Stimulated activated CD4-positive, alpha-beta T cell treated with anti-CD3 and anti-CD28 coated beads, Interleukin-1b, Interleukin-23, amount 100 ng/mL, for 24 hours (primary cell): ENCODE measurements around the gene TCF15.

ENCODE experiments used
- DNase-seq, 4 experiments: peaks; one replicate each; pipeline ENCODE4 v3.0.0-alpha.2; 2020; ENCODE audit warnings: low read depth in 4 of 4, low spot score in 1 of 4

The TCF15 gene

DNA sequence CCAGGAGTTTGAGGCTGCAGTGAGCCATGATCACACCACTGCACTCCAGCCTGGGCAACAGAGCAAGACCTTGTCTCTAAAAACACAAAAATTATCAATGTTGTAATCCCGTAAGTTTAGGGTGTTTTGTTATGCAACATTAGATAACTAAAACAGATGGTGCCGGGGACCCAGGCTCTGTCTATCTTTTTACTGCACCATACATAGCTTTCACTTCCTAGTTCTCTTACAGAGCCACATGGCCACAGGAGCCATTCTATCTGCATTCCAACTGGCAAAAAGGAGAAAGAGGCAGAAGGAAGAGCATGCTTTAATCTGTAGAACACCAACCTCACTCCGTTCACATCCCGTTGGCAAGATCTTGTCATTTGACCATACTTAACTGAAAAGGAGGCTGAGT lies 5.4 kb upstream of the TCF15 start:
- DNase-seq: no peak

DNA sequence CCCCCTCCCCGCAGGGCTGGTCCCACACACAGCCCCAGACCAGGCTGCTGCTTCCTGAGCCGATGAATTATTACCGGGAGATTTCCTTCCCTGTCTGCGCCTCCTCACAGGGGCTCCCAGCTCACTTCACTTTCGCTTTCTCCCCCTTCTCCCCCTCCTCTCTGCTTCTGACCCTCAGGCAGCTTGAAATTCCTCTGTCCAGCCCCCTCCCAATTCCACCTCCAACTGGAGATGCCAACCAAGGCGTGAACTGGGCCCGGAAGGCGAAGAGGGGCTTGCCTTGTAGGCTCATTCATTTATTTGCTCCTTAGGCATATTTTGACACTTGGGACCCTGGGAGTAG lies 1.7 kb upstream of the TCF15 start:
- no peak for DNase-seq

GRCh38 chr20:611047-611842 lies 1.1 kb upstream of the TCF15 start:
- no peak for DNase-seq

GRCh38 chr20:609371-609964 lies 641 bp downstream of the TCF15 start:
- no peak for DNase-seq

DNA sequence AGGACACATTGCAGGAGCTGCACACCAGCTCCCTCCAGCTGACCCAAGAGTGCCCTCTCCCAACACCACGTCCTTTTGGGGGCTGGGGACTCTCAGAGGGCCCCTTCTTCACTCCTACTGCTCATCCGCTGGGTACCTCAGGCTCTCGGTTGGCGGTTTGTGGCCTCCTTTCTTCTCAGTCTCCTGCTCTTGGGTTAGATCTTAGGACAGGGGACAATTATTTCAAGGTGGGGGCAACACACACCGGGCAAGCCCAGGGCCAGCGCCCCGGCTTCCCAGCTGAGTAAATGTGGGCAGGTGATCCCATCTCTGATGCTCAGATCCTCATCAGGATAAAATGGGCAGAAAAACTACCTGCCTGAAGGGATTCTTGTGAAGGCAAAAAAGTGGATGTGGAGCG lies 1.1 kb downstream of the TCF15 start:
- DNase-seq: no peak

GRCh38 chr20:607476-607875 lies 2.6 kb downstream of the TCF15 start:
- DNase-seq: no peak

DNA sequence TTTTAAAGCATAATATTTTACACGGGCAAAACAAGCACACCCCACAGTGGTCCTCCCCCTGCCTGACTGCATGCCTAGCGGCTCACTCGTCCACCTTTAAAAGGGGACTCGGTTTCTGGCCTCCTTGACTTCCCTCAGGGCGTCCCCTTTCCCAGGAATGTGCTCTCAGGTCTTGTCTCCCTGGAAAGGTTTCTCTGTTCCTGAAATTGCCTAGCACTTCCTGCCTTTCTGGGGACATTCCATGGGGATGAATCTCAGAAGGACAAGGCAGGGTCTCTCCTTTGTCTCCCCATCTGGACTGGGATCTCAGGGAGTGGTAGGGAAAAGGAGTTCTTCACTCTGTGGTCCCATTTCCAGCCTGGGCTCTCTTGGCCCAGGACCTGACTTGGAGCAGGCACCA lies 4.9 kb downstream of the TCF15 start:
- DNase-seq: no peak

GRCh38 chr20:603116-603640 lies 6.9 kb downstream of the TCF15 start:
- no peak for DNase-seq

- no peak for DNase-seq
Observed at GRCh38 chr20:602111-602970, 7.8 kb downstream of the TCF15 start.

- no peak for DNase-seq
Observed at GRCh38 chr20:600736-601135, 9.4 kb downstream of the TCF15 start.

DNA sequence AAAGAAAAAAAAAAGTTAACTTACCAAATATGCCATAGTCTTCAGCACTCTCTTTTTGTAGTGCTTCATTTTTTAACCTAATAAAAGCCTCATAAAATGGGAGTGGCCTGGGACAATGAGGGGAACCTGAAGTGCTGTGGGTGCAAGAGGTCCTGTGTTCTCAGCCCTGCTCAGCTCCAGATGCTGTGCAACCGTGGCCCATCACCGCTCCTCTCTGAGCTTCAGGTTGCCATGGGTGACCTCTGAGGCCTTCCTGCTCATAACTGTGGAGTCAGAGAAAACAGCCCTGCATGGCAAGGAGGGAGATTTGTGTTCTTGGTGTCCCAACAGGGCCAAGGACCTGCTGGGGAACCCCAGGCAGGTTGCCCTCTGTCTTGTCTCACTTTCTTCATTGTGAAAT lies 10.0 kb downstream of the TCF15 start:
- no peak for DNase-seq

GRCh38 chr20:598133-598850 lies 11.8 kb downstream of the TCF15 start:
- DNase-seq: no peak

- no peak for DNase-seq
Observed at GRCh38 chr20:597560-597959, 12.5 kb downstream of the TCF15 start.

DNA sequence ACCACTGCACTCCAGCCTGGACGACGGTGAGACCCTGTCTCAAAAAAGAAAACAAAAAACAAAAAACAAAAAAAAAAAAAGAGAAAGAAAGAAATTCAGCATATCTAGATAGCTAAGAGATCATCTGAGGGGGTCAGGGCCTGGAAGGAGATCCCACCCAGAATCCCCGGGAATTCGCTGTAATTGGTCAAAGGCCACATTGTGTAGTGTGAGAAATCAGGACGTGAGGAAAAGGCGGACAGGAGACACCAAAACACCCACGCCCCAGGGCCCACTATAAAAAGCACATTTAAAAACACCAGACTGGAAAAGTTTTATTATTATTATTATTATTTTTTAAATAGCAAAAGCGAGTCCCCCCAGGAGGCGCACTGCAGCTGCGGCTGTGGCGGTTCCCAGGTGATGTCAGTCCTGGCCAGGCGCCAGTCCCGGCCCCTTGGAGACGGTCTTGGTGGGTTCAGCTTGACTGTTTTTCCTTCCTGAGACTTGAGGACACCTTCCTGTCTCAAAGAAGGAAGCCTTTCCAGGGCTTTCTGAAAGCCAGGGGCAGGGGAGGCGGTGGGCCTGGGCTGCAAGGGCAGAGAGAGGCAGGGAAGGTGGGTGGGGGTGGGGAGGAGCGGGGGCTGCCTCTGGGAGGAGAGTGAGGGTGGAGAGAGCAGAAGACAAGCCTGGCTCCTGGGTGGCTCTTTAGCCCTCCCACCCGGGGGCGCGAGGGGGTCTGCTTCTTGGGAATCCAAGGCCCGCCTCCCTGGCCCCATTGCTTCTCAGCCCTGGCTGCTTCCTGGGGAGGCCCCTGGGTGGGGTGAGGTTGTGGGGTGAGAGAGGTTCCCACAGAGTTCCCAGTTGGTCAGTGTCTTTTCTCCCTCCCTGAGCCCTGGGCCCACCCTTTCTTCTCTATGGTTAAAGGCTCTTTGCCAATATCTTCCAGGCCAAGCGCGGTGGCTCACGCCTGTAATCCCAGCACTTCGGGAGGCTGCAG lies 14.5 kb downstream of the TCF15 start:
- DNase-seq: no peak

- DNase-seq: no peak
Observed at GRCh38 chr20:592506-592905, 17.6 kb downstream of the TCF15 start.

- no peak for DNase-seq
Observed at GRCh38 chr20:591941-592340, 18.2 kb downstream of the TCF15 start.

DNA sequence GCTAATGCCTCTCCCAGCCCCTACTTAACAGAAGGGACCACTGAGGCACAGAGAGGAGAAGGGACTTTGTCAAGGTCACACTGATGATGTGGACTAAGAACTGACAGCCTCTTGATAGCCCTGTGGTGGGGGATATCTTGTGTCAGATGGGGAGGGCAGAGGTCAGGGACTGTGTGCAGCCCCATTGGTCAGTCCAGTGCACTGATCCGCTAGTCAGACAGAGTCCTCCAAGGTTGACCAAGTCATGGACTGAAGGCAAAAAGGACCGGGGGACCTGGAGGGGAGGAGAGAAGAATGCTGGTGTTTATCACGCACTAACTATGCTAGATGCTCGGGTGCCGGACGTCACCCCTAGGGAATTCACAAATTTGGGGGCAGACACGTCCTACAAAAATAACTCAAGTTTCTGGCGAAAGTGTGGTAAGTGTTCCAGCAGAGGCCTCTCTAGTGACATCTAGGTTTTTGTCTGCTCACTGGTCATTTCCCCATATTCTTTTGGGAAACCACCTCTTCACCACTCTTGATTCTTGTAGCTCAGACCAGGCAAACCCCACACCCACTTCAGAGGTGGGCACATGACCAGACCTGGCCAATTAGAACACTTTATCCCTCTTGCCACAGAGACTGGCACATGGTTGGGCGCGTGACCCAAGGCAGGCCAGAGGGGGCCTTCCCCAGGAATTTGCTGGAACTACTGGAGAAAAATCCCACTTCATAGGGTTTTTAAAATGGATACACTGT lies 21.0 kb downstream of the TCF15 start:
- no peak for DNase-seq

DNA sequence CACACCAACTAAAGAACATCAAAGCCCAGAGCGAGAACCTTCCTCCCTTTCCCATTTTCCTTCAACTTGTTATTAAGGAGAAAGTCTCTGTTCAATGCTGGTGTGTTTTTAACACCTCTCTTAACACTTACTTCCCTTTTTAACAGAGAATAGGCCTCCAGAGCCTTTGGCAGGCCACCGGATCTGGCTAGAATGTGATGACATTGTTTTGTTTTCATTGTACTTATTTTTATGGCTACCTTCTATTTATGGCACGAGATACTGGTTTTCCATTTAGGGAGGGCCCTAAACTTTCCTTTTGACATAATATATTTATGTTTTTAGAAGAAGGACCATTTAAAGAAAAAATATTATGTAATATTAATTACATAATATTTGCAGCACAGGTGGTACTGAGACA lies 21.6 kb downstream of the TCF15 start:
- no peak for DNase-seq

DNA sequence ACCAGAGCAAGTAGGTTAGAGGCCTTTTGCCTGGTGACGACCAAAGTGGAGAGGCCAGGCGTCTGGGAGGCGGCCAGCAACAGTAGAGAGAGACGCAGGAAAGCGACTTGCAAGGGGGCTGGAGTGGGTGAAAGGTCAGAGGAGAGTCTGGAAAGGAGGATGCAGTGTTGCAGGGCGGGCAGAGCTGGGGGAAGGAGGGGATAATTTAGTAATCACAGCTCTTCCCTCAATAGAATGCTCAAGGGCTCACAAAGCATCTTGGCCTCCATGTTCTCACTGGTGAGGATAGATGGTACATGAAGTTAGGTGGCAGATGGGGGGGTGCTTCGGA lies 25.2 kb downstream of the TCF15 start:
- DNase-seq: no peak
